Keratinocyte (primary cell): ENCODE measurements around the gene ASCL1. TPM values are rescaled to one million over a fixed set of nuclear protein-coding genes. Genes with fewer than 3 reads are reported as not detected.

Experiments
- DNase-seq: peaks from one replicate; pipeline ENCODE4 v3.0.0-alpha.2; 2011; ENCODE audit warnings: low read depth, missing footprints, low spot score
- FAIRE-seq: peaks from 2 replicates; lab custom pipeline; 2011; peaks lifted over from hg19 to GRCh38; lab: Jason Lieb, UNC
- H2AFZ ChIP-seq: 2 replicates; pipeline ENCODE4 v1.6.0; 2012; ENCODE audit warnings: low read length, control low read depth, inconsistent platforms; ENCODE audit not compliant: control insufficient read depth
- H3K27ac ChIP-seq: 2 replicates; pipeline ENCODE4 v1.5.1; 2011; ENCODE audit warnings: low read length; ENCODE audit not compliant: control insufficient read depth, insufficient read depth
- H3K27me3 ChIP-seq: 3 replicates; pipeline ENCODE4 v1.6.0; 2011; ENCODE audit warnings: low read length; ENCODE audit not compliant: control insufficient read depth, insufficient read depth; ENCODE audit errors: extremely low read depth
- H3K36me3 ChIP-seq, 2 experiments: 2 replicates in 1 of 2; 3 replicates in 1 of 2; pipeline ENCODE4 v1.5.1; 2011; ENCODE audit warnings: low read length in 2 of 2, mild to moderate bottlenecking in 1 of 2; ENCODE audit not compliant: control insufficient read depth in 2 of 2, insufficient read depth in 2 of 2; ENCODE audit errors: extremely low read depth in 1 of 2
- H3K4me1 ChIP-seq: 3 replicates; pipeline ENCODE4 v1.5.1; 2011; ENCODE audit warnings: low read length; ENCODE audit not compliant: control insufficient read depth, insufficient read depth; ENCODE audit errors: extremely low read depth
- H3K4me2 ChIP-seq: 3 replicates; pipeline ENCODE4 v1.6.0; 2011; ENCODE audit warnings: low read depth, low read length; ENCODE audit not compliant: control insufficient read depth, insufficient read depth; ENCODE audit errors: extremely low read depth
- H3K4me3 ChIP-seq, 3 experiments: fragments of 200-600 bp in 1 of 3; sonication (generic) in 1 of 3; 2 replicates in 2 of 3; 3 replicates in 1 of 3; pipeline ENCODE4 v1.5.1; 2011 to 2016; ENCODE audit warnings: low read length in 3 of 3, mild to moderate bottlenecking in 3 of 3, control low read depth in 2 of 3, inconsistent platforms in 1 of 3, low read depth in 1 of 3, mixed read lengths in 1 of 3, mixed run types in 1 of 3, moderate library complexity in 1 of 3; ENCODE audit not compliant: control insufficient read depth in 2 of 3, insufficient read depth in 2 of 3; ENCODE audit errors: extremely low read depth in 1 of 3
- H3K79me2 ChIP-seq: 2 replicates; pipeline ENCODE4 v1.6.0; 2012; ENCODE audit warnings: low read length; ENCODE audit not compliant: control insufficient read depth, insufficient read depth
- H3K9ac ChIP-seq: 3 replicates; pipeline ENCODE4 v1.6.0; 2011; ENCODE audit warnings: low read length; ENCODE audit not compliant: control insufficient read depth, insufficient read depth; ENCODE audit errors: extremely low read depth
- H3K9me1 ChIP-seq: 3 replicates; pipeline ENCODE4 v1.6.0; 2011; ENCODE audit warnings: low read length; ENCODE audit not compliant: control insufficient read depth, insufficient read depth; ENCODE audit errors: extremely low read depth
- H3K9me3 ChIP-seq: 2 replicates; pipeline ENCODE4 v1.5.1; 2012; ENCODE audit warnings: low read depth, low read length; ENCODE audit not compliant: control insufficient read depth
- H4K20me1 ChIP-seq: 3 replicates; pipeline ENCODE4 v1.6.0; 2011; ENCODE audit warnings: low read length; ENCODE audit not compliant: control insufficient read depth, insufficient read depth; ENCODE audit errors: extremely low read depth
- CTCF ChIP-seq, 3 experiments: IDR thresholded peaks in 1 of 3; conservative IDR thresholded peaks in 1 of 3; optimal IDR thresholded peaks in 1 of 3; 2 replicates in 2 of 3; 3 replicates in 1 of 3; pipeline versions ENCODE3 to v1.5.1; 2011; ENCODE audit warnings: low read length in 3 of 3, mild to moderate bottlenecking in 3 of 3, moderate library complexity in 2 of 3, control low read depth in 1 of 3, inconsistent platforms in 1 of 3; ENCODE audit not compliant: insufficient read depth in 2 of 3; ENCODE audit errors: extremely low read depth in 1 of 3
- EZH2 ChIP-seq: IDR thresholded peaks from one replicate; pipeline ENCODE4 v1.6.1; 2012; ENCODE audit warnings: inconsistent platforms, mild to moderate bottlenecking, low read length, moderate library complexity
- dilution Hi-C: fragments of 300-500 bp; cut with MboI; formaldehyde crosslinking; loops from one replicate; pipeline ENCODE4 v1.7.0; 2020; ENCODE audit warnings: low sequenced_read_pairs; ENCODE audit not compliant: extremely low pct_ligation_motif_present
- polyA plus RNA-seq, 5 experiments: library from polyadenylated mRNA; depleted of rRNA in 3 of 5; stranded (reverse) in 3 of 5; stranded (forward) in 1 of 5; unstranded in 1 of 5; fragments of >200 nt; gene quantifications; 1 replicate in 1 of 5; 2 replicates in 3 of 5; 3 replicates in 1 of 5; pipeline versions ENCODE4 v1.2.1 to v1.2.3, GENCODE V29; 2011 to 2012; ENCODE audit warnings: missing spikeins in 2 of 5, low read depth in 1 of 5, low replicate concordance in 1 of 5

Gene ASCL1
- polyA plus RNA-seq, 1 donor (not counting 4 experiments of a cell fraction or from before 2014, with no cell fraction given) = not detected

- FAIRE-seq (no peak), DNase-seq (no peak)
- Histone ChIP-seq H3K27me3 (no peaks in the 10 kb centered on the region), H3K4me1 (no peaks in the 10 kb centered on the region), H3K9me1 (no peaks in the 10 kb centered on the region), H3K9me3 (no peaks in the 10 kb centered on the region), H3K4me2 (no peak overlapping the region), H4K20me1 (no peaks in the 10 kb centered on the region), H3K27ac (no peak overlapping the region), H3K9ac (no peak overlapping the region), H2AFZ (no peak overlapping the region), H3K36me3 (no peaks in the 10 kb centered on the region), H3K4me3 (no peak overlapping the region), H3K79me2 (no peaks in the 10 kb centered on the region)
- dilution Hi-C loops = no loop called here
- TF ChIP-seq CTCF (optimal IDR thresholded peaks at IDR 0.05 in 1 of 3, IDR thresholded peaks at IDR 0.05 in 1 of 3, conservative IDR thresholded peaks at IDR 0.05 in 1 of 3; ENCODE audit: extremely low read depth in 1 of 3, insufficient read depth in 2 of 3, low read length in 3 of 3) = no peak
- no peak for TF ChIP-seq EZH2
Observed at GRCh38 chr12:102911320-102911719, 46.2 kb upstream of the ASCL1 start.

DNA sequence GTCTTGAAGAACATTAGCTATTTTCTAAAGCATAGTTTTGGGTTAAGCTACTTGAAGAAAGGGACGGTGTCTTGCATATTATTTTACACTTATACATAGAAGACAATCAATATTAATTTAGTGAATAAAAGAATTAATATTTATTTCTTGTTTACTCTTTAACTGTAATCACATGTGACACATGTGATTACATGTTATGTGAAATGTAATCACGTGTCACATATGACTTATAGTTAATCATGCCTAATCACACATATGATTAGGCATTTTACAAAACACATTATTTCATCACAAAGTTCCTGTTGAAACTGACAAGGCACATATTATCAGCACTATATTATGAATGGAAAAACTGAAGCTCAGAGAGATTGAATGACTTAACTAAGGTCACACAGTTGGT lies 45.2 kb upstream of the ASCL1 start:
- Histone ChIP-seq H3K4me1 (no peaks in the 10 kb centered on the region), H3K9me1 (no peaks in the 10 kb centered on the region), H4K20me1 (no peaks in the 10 kb centered on the region), H3K9me3 (no peaks in the 10 kb centered on the region), H3K36me3 (no peaks in the 10 kb centered on the region), H3K27me3 (no peaks in the 10 kb centered on the region), H3K9ac (no peak overlapping the region), H3K4me2 (no peak overlapping the region), H3K4me3 (no peak overlapping the region), H3K27ac (no peak overlapping the region), H3K79me2 (no peaks in the 10 kb centered on the region), H2AFZ (no peak overlapping the region)
- dilution Hi-C loops = no loop called here
- no peak for DNase-seq
- FAIRE-seq = no peak
- TF ChIP-seq EZH2 (no peak), CTCF (optimal IDR thresholded peaks at IDR 0.05 in 1 of 3, IDR thresholded peaks at IDR 0.05 in 1 of 3, conservative IDR thresholded peaks at IDR 0.05 in 1 of 3; ENCODE audit: extremely low read depth in 1 of 3, insufficient read depth in 2 of 3, low read length in 3 of 3) (no peak)
